GM18873 (cell line): ENCODE measurements around the gene AKR1A1.
A peak's percentile ranks its signal among the peaks of the same experiment; 100 is the strongest.
"Not testable (repeated sequence)": the region's sequence is repeated elsewhere in the genome, so short reads cannot be mapped to it uniquely, and the experiment has no call there.

Experiments used
- ATAC-seq: cut with Tn5 transposase; IDR thresholded peaks from one replicate; pipeline ENCODE4 v1.9.1; 2021; ENCODE audit warnings: mild to moderate bottlenecking, moderate library complexity, moderate number of reproducible peaks; ENCODE audit not compliant: unreplicated experiment, low FRiP score

The AKR1A1 gene

DNA sequence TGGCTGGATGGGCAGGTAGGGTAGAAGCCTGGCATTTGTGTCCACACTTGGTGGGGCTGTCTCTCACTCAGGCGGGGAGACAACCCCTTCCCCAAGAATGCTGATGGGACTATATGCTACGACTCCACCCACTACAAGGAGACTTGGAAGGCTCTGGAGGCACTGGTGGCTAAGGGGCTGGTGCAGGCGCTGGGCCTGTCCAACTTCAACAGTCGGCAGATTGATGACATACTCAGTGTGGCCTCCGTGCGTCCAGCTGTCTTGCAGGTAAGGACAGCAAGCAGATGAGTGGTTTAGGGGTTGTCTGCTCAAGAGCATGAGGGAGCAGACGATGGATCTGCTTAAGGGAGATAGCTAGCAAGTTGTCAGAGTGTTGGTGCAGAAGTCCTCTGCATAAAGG lies 17.3 kb downstream of the AKR1A1 start:
- ATAC-seq: no peak

DNA sequence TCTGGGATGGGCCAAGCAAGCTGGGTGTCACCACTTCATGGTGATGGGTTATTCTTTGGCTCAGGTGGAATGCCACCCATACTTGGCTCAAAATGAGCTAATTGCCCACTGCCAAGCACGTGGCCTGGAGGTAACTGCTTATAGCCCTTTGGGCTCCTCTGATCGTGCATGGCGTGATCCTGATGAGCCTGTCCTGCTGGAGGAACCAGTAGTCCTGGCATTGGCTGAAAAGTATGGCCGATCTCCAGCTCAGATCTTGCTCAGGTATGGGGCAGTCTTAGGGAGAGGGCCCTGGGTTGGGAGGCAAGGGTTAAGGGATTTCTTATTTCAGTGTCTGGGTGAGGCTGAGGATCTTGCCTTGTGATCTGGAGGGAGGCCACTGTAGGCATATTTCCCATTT lies 17.8 kb downstream of the AKR1A1 start:
- ATAC-seq: no peak

DNA sequence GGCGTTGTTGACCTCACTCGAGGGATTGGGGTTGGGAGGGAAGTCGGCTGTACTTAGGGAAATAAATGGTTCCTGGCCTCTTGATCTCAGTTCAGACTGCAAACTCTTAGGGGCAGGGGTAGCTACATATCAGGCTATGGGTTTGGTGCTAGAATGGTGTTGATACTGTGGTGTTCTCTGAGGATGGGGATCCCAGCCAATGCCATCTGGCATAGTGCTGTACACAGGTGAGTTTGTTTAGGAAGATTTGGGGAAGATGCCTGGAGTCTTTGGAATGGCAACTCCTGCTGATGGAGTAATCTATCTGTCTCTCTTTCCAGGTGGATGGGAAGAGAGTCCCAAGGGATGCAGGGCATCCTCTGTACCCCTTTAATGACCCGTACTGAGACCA lies 18.9 kb downstream of the AKR1A1 start:
- ATAC-seq: no peak

DNA sequence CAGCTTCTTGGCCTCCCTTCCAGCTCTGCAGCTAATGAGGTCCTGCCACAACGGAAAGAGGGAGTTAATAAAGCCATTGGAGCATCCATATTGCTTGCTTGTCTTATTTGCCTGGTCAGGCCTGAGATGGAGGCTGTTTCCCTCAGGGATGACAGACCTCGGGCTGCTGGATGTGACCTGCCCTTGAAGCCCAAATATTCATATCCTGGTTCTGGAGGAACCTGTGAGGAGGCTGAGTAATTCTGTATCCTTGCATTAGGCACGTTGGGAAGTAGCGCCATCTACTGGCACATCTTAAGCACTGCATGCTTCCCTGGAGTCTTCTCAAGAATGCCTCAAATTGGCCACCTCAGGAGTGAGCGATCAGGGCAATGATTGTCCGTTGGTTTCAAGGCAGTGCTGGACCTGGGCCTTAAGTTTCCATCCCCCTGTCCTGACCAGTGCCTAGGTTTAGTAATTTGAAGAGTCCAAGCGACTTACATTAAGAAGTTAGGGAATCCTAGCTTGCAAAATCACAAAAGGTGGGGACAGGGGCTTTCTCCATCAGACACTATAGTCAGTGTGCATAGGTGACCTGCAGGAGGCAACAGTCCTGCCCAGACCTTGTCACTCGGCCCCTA lies 19.4 kb downstream of the AKR1A1 start:
- ATAC-seq: no peak

DNA sequence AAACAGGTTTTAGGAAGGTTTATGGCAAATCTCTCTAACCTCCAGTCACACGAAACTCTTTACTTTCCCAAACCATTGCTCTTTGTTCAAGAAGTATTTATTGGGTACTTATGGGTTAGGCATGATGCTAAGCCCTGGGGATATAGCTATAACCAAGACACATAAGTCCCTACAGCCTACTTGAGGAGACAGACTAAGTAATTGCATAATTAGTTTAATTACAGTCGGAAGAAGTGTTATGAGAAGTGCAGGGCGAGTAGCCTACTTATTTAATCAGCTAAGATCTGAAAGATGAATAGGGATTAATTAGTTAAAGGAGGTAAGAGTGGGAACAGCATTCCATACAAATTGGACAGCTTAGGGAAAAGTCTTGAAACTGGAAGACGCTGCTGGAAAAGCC lies 20.0 kb downstream of the AKR1A1 start:
- no peak for ATAC-seq

DNA sequence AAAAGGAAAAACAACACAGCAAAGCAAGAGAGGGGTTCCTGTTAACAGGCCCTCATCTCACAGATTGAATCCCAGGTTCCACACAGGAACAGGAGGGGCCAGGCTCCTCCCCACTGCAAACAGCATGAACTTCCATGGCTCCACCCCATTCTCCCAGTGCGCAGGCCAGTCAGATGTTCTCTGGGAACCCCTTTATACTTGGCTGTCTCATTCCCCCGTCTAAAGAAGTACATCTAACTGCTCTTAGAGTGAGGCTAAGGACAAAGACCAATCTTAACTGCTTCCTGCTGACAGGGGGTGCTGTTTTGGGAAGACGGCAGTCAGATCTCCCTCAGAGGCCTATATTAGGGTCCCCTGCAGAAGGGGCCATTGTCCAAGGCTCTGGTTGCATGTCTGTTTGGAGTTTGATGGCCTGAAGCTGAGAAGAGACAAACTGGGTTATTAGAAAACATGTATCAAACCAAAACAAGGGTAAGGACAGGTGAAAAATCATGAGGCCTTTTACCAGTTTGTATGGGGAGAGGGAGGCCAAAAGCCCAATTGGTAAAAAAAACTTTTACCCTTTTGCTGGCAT lies 22.7 kb downstream of the AKR1A1 start:
- no peak for ATAC-seq

DNA sequence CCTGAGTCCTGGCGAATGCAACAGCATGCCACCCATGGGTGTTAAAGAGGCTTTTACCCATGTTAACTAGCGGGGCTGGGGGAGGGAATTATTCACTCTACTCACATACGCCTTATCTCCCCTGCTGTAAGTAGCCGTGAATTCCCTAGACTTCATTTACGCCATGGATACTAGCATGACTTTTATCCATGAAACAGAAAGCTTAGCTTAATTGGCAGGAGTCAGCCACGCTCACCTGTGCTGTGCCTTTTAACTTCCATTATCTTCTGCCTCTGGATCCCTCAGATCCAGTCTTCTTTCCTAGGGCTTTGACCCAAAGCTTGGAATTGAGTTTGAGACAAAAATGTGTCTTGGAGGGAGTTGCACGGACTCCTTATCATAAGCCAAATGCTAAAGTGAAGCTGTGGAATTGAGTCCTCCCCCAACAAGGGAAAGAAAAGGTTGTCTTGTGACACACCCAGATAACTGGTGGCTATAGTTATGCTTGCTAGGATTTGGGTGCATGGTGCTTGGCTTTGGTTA lies 23.5 kb downstream of the AKR1A1 start:
- no peak for ATAC-seq

DNA sequence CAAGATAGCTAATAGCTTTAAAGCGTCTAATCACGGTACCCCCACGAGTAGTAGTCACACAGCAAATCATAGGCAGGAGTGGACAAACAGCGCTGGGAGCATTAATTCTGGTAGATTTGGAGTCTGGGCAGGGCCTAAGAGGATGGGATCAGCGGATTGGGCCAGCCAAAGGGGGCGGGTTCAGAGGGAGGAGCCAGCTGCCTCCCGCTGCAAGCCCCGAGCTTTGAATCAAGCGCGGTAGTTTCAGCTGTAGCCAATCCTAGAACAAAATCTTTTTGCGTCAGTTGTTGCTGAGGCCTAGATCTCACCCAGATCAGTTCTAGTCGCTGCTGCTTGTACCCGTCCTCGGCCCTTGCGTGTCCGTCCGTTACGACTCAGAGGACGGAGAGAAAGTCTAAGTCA lies 32.6 kb downstream of the AKR1A1 start:
- peak; percentile 77 for ATAC-seq

DNA sequence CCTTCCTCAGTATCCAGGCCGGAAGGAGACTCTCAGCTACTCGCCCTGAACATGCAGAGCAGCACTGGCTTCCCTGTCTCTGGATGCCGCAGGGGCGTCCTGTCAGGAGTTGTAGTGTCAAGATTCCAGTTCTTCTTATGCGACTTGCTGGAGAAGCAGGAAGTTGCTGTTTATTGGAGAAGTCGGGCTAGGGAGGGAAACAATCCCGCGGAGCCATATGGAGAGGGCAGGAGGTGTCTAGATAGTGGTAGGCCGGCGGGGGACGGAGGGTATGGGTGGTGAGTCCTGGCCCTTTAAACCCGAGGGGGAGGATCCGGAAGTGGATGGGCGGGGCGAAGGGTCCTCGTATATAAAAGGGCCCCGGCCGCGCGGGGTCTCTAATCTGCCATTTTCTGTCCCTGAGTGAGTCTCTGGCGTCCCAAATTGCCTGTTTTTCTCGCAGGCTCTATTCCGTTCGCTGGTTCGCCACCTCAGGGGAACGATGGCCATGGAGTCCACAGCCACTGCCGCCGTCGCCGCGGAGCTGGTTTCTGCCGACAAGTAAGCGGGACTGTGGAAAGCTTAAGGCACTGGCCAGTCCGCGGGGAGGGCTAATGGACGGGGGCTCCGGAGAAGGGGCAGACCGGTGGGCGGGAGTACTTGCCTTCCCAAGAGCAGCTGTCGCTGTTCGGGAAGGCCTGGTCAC lies 33.2 kb downstream of the AKR1A1 start, which contains the start of gene NASP:
TSS of gene NASP (plus strand) at position 376 of the 685 bp plus-strand sequence. CDS start at position 482, 106 bp downstream.
- ATAC-seq: peak; percentile 31

DNA sequence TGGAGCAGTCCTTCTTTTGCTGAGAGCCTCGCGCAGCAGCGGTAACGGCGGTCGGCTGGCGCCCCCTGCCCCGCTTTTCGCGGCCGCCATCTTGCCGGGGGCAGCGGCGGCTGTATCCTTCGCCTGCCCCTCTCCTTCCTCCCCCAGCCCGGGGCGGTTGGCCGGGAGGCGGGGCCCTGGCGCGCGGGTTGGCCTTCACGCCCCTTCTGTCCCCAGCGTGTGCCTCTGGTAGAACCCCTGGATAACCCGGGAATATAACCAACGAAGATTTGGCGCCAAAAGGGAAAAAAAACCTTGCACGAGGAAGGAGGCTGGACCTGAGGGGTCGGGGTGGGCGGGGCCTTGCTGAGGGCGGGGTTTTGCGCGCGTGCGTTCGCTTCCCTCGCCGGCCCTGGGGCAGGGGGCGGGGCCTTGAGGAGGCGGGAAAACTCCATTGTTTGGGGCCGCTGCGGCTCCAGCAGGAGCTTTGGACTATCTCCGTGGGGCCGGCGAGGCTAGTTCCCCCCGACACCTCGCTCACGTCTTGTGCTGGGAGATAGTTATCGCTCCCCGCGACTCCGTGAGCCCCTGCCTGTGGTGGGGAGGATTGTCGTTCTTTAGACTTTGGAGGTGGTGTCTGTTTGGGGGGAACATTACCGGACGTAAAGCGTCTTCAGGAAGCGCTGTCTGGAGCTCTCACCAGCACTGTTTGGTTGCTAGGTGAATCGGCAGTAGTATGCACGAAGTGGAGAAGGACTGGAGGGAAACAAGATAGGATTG lies 33.9 kb downstream of the AKR1A1 start:
- peak; percentile 16 for ATAC-seq

DNA sequence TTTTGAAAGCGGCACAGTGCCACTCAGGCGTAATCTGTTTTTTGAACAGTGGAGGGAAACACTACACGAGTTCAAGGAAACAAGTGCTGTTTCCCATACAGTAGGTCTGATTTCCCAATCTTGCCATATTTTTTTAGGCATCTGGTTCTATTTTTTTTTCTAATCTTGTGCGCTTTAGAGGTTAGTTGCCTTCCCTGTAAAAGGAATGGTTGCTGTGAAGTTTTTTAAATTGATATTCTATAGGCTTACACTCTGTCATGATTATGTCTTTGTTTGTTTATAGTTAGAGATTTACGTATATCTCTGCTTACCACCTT lies 34.4 kb downstream of the AKR1A1 start:
- no peak for ATAC-seq

DNA sequence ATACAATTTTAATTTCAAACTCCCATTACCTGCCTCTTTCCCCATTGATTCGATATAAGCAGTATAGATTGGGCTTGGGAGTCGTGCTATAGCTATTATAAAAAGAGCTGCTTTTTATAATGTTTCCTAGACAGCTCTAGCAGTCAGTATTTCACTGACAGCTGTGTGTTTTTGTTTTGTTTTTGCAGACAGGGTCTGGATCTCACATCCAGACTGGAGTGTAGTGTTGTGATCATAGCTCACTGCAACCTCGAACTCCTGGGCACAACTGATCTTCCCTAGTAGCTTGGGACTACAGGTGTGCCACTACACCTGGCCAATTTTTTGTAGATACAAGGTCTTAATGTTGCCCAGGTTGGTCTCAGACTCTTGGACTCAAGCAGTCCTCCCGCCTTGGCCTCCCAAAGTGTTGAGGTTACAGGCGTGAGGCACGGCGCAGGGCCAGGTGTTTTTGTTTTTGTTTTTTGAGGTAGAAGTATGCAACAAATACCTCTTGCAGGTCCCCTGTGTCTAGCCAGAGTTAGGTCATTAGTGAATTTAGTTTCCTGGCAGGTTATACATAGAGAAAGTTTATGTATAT lies 35.0 kb downstream of the AKR1A1 start:
- ATAC-seq: no peak

DNA sequence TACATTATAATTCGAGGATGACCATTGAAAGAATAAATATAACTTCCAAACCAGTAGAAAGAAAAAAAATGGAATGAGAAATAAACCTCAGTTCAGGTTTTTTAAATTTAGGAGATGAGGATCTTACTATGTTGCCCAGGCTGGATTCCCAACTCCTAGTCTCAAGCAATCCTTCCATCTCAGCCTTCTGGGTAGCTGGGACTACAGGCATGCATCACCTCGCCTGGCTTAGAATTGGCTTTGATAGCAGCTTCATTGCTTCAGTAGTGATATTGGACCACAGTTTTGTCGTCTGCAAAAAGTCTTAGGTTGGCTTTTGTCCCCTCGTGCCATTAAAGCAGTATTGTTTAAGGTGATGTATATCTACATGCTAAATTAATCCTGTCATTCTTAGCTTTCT lies 36.1 kb downstream of the AKR1A1 start:
- ATAC-seq: no peak

DNA sequence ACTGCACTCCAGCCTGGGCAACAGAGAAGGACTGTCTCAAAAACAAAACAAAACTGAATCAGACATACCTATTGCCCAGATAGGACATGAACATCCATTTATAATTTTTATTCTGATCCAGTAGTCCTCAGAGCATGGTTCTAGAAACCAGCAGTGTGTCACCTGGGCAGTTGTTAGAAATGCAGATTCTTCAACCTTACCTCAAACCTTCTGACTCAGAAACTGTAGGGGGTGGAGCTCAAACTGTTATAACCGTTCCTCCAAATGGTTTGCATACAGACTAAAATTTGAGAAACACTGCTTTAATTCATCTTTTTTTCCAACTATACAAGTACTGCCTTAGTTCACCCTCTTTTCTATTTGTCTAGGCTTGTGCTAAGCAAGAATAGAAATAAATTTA lies 39.2 kb downstream of the AKR1A1 start:
- ATAC-seq: no peak

DNA sequence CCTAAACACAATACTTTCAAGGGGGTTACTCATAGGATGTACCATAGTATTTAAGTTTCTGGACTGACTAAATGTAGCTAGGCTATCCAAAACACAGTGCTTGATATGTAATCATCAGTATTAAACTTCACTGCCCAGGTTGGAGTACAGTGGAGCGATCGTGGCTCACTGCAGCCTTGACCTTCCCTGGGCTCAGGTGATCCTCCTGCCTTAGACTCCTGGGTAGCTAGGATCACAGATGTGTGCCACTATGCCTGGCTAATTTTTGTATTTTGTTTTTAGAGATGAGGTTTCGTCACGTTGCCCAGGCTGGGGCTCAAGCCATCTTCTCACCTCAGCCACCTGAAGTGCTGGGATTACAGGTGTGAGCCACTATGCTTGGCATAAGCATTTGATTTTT lies 43.8 kb downstream of the AKR1A1 start:
- no peak for ATAC-seq

DNA sequence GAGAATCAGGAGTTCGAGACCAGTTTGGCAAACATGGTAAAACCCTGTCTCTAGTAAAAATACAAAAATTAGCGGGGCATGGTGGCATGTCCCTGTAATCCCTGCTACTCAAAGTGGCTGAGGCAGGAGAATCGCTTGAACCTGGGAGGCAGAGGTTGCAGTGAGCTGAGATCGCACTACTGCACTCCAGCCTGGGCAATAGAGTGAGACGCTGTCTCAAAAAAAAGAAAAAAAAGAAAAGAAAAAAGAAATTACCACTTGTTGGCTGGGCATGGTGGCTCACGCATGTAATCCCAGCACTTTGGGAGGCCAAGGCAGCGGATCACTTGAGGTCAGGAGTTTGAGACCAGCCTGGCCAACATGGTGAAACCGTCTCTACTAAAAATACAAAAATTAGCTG lies 46.1 kb downstream of the AKR1A1 start:
- ATAC-seq: not testable (repeated sequence)

DNA sequence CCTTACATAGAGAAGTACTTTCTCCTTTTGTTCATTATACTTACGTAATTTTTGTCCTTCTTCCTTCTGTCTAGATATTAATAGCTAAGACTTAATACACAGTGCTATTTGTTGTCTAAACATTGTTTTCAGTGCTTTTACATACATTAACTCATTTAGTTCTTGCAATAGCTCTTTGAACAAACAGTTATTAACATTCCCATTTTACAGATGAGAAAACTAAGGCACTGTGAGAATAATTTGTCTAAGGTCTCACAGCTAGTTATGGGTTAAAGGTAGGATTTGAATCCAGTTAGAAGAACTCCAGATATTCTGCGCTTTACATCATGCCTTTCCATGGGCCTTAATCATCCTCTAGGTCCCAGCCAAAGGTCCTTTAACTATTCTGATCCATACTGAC lies 53.6 kb downstream of the AKR1A1 start:
- ATAC-seq: no peak

DNA sequence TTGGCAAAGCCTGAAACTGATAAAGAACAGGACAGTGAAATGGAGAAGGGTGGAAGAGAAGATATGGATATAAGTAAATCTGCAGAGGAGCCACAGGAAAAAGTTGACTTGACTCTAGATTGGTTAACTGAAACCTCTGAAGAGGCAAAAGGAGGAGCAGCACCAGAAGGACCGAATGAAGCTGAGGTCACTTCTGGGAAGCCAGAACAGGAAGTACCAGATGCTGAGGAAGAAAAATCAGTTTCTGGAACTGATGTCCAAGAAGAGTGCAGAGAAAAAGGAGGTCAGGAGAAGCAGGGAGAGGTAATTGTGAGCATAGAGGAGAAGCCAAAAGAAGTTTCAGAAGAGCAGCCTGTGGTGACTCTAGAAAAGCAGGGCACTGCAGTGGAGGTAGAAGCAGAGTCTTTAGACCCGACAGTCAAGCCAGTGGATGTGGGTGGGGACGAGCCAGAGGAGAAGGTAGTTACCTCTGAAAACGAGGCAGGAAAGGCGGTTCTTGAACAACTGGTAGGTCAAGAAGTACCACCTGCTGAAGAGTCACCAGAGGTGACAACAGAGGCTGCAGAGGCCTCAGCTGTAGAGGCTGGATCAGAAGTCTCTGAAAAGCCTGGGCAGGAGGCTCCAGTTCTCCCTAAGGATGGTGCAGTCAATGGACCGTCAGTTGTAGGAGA lies 56.9 kb downstream of the AKR1A1 start:
- no peak for ATAC-seq

DNA sequence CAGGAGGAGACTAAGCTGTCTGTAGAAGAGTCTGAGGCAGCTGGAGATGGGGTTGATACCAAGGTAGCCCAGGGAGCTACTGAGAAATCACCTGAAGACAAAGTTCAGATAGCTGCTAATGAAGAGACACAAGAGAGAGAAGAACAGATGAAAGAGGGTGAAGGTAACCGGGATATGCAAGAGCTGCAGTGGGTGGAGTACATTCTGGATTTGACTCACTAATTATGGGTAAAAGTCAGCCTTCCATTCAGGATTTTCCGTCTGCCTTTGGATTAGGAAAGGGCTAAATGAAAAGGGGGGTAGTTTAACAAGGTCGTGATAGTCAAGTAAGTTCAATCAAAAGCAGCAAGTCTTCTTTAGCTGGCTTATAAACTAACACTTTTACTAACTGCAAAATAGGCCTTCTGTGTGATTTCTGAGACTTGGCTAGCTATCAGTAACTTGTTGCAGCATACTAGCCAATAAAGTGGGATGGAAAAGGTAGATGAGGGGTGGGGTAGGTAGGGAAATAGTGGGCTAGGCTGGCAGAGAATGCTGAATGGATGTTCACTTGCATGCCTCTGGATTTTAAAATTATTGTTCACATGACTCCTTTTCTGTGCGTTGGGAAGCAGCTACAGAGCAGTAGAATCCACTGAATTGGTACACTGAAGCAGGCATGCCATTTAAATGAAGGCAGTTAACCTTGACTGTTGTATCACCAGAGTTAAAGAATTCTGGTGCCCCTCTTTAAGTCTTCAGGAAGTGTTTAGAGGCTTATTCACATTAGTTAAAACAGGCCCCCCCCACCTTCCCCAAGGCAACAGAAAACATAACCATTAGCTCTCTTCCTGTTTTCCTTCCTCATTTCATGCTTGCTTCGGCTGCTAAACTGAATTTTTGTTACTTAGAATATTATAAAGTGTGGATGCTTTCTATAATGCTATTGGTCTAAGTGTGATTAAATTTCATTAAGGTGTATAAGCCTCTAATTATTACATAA lies 57.8 kb downstream of the AKR1A1 start:
- no peak for ATAC-seq
